HepG2 (cell line): ENCODE data around the gene SAPCD2. TPM values are rescaled to one million over a fixed set of nuclear protein-coding genes. Genes with fewer than 3 reads are reported as not detected.

Source experiments
- CSRNP1 ChIP-seq: sonication (generic); formaldehyde crosslinking; IDR thresholded peaks from 2 replicates; pipeline ENCODE4 v1.8.1; 2023; ENCODE audit warnings: mild to moderate bottlenecking, missing genetic modification reagents
- HES4 ChIP-seq: sonication (generic); formaldehyde crosslinking; IDR thresholded peaks from 2 replicates; pipeline ENCODE4 v1.9.0; 2021; ENCODE audit warnings: mild to moderate bottlenecking, missing genetic modification reagents, borderline replicate concordance
- LCORL ChIP-seq, 2 experiments: fragments of 450-650 bp in 1 of 2; sonication (generic) in 1 of 2; formaldehyde crosslinking in 1 of 2; IDR thresholded peaks; 2 replicates each; pipeline versions ENCODE4 v1.5.0 to v1.6.1; 2017 to 2020; ENCODE audit warnings: antibody characterized with exemption in 1 of 2, missing genetic modification reagents in 1 of 2
- MTERF4 ChIP-seq: sonication (generic); formaldehyde crosslinking; IDR thresholded peaks from 2 replicates; pipeline ENCODE4 v1.8.0; 2023; ENCODE audit warnings: mild to moderate bottlenecking, missing genetic modification reagents
- SALL1 ChIP-seq: sonication (generic); formaldehyde crosslinking; IDR thresholded peaks from 2 replicates; pipeline ENCODE4 v1.8.0; 2022; ENCODE audit warnings: mild to moderate bottlenecking, missing genetic modification reagents
- SP4 ChIP-seq: sonication (generic); formaldehyde crosslinking; IDR thresholded peaks from 2 replicates; pipeline ENCODE4 v1.8.1; 2023; ENCODE audit warnings: mild to moderate bottlenecking, missing genetic modification reagents
- TGIF2 ChIP-seq: IDR thresholded peaks from 2 replicates; pipeline ENCODE4 v1.6.1; 2016; ENCODE audit warnings: control low read depth, missing compliant biosample characterization
- TOPORS ChIP-seq: sonication (generic); formaldehyde crosslinking; IDR thresholded peaks from 2 replicates; pipeline ENCODE4 v1.8.0; 2023; ENCODE audit warnings: mild to moderate bottlenecking, missing genetic modification reagents
- U2AF2 ChIP-seq: fragments of 200-400 bp; formaldehyde crosslinking; IDR thresholded peaks from 2 replicates; pipeline ENCODE4 v1.6.1; 2017; ENCODE audit warnings: low read depth, mild to moderate bottlenecking, low read length
- ZFY ChIP-seq: sonication (generic); formaldehyde crosslinking; IDR thresholded peaks from 2 replicates; pipeline ENCODE4 v1.4.0; 2020; ENCODE audit warnings: missing genetic modification reagents
- ZMYM3 ChIP-seq: sonication (generic); formaldehyde crosslinking; IDR thresholded peaks from 2 replicates; pipeline ENCODE4 v1.5.1; 2020; ENCODE audit warnings: mild to moderate bottlenecking, missing genetic modification reagents
- ZNF20 ChIP-seq: sonication (generic); formaldehyde crosslinking; IDR thresholded peaks from 2 replicates; pipeline ENCODE4 v1.4.0; 2020; ENCODE audit warnings: mild to moderate bottlenecking, moderate library complexity, missing genetic modification reagents
- ZNF3 ChIP-seq: IDR thresholded peaks from 2 replicates; pipeline ENCODE4 v1.7.0; 2017; ENCODE audit warnings: inconsistent platforms
- ZNF589 ChIP-seq: sonication (generic); formaldehyde crosslinking; conservative IDR thresholded peaks from 2 replicates; pipeline ENCODE4 v1.8.0; 2022; ENCODE audit warnings: mild to moderate bottlenecking, moderate library complexity, missing genetic modification reagents
- ZNF687 ChIP-seq: sonication (generic); formaldehyde crosslinking; IDR thresholded peaks from 2 replicates; pipeline ENCODE4 v1.5.1; 2020; ENCODE audit warnings: mild to moderate bottlenecking, missing genetic modification reagents, moderate library complexity
- ZNF790 ChIP-seq: sonication (generic); formaldehyde crosslinking; IDR thresholded peaks from 2 replicates; pipeline ENCODE4 v1.8.0; 2022; ENCODE audit warnings: missing genetic modification reagents, mild to moderate bottlenecking, borderline replicate concordance
- polyA plus RNA-seq, 8 experiments: library from polyadenylated mRNA; depleted of rRNA in 3 of 8; stranded (reverse) in 7 of 8; unstranded in 1 of 8; fragments of >200 nt; fragmentation: Illumina TruSeq in 4 of 8; extraction: Trizol in 4 of 8; gene quantifications; 2 replicates each; pipeline versions ENCODE4 v1.2.1 to v1.2.3, GENCODE V29; 2011 to 2016; ENCODE audit warnings: low read depth in 4 of 8, missing spikeins in 1 of 8, mixed read lengths in 1 of 8; ENCODE audit not compliant: insufficient read depth in 1 of 8
- total RNA-seq, 5 experiments: library from RNA; depleted of rRNA; stranded (reverse); fragments of >200 nt; fragmentation: Illumina TruSeq; extraction: Trizol; gene quantifications; 2 replicates each; pipeline ENCODE4 v1.2.3, GENCODE V29; 2016; ENCODE audit warnings: low read depth in 1 of 5
- TF ChIP-seq, protein P1 (sequence below): sonication (generic); formaldehyde crosslinking; IDR thresholded peaks from 2 replicates; pipeline ENCODE4 v1.5.0; 2020; ENCODE audit warnings: mild to moderate bottlenecking, missing genetic modification reagents

SAPCD2 gene
- total and polyA plus RNA-seq, 2 of the 13 experiments (the other 11 are each of a cell fraction or from before 2014, with no cell fraction given), result 21.9 to 42.8 TPM

- TF ChIP-seq SALL1, result 0 out of 2 replicates have a peak, but pooled peaks have one; percentile 23
- peak; percentile 35; the same call in 1 of the 2 replicates for TF ChIP-seq ZFY (CRISPR knock-in tag)
- TF ChIP-seq TOPORS (CRISPR knock-in tag), result no peak
- no peak for TF ChIP-seq ZNF20
- 0 out of 2 replicates have a peak, but pooled peaks have one; percentile 9 for TF ChIP-seq CSRNP1 (CRISPR knock-in tag)
- 0 out of 2 replicates have a peak, but pooled peaks have one; percentile 9 for TF ChIP-seq HES4 (CRISPR knock-in tag)
- TF ChIP-seq ZNF790 (CRISPR knock-in tag), result peak; percentile 36; the same call in 1 of the 2 replicates
- peak; percentile 94 for TF ChIP-seq ZNF687 (CRISPR knock-in tag)
- no peak for TF ChIP-seq SP4 (CRISPR knock-in tag)
- 0 out of 2 replicates have a peak, but pooled peaks have one; percentile 63 for TF ChIP-seq MTERF4 (CRISPR knock-in tag)
- no peak; the same call in 1 of the 2 replicates for TF ChIP-seq TGIF2 (CRISPR knock-in tag)
- TF ChIP-seq LCORL (IDR thresholded peaks at IDR 0.05), result no peak
- TF ChIP-seq LCORL (CRISPR knock-in tag; IDR thresholded peaks at IDR 0.05), result no peak
- no peak for TF ChIP-seq ZMYM3 (CRISPR knock-in tag)
- TF ChIP-seq, protein P1, sequence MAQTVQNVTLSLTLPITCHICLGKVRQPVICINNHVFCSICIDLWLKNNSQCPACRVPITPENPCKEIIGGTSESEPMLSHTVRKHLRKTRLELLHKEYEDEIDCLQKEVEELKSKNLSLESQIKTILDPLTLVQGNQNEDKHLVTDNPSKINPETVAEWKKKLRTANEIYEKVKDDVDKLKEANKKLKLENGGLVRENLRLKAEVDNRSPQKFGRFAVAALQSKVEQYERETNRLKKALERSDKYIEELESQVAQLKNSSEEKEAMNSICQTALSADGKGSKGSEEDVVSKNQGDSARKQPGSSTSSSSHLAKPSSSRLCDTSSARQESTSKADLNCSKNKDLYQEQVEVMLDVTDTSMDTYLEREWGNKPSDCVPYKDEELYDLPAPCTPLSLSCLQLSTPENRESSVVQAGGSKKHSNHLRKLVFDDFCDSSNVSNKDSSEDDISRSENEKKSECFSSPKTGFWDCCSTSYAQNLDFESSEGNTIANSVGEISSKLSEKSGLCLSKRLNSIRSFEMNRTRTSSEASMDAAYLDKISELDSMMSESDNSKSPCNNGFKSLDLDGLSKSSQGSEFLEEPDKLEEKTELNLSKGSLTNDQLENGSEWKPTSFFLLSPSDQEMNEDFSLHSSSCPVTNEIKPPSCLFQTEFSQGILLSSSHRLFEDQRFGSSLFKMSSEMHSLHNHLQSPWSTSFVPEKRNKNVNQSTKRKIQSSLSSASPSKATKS (CRISPR knock-in tag), result no peak
- peak; percentile 62; the same call in 1 of the 2 replicates for TF ChIP-seq ZNF589 (CRISPR knock-in tag)
- TF ChIP-seq ZNF3 (CRISPR knock-in tag), result no peak
- no peak for TF ChIP-seq U2AF2
Measured at GRCh38 chr9:137052998-137053943, 17.1 kb downstream of the SAPCD2 start (continued).
